ENCODE data around the gene RPL28. TPM values are rescaled to one million over a fixed set of nuclear protein-coding genes. Genes with fewer than 3 reads are reported as not detected.

Gene RPL28
- total RNA-seq, 2 experiments from 2014 or later: 3,995 to 4,178 TPM

DNA sequence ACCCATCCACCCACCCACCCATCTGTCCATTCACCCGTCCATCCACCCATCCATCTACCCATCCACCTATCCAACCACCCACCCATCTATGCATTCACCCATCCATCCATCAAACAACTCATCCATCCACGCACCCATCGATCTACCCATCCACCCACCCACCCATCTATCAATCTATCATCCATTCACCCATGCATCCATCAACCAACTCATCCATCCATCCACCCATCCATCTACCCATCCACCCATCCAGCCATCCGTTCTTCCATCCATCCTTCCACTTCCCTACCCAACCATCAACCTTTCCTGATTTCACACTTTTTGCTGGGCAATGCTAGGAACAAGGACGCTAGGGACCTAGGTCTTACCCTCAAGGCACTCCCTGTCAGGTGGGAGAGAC, 3.7 kb upstream of the RPL28 start:
- Mint-ChIP-seq H3K27ac (peak overlapping the region; percentile 75), H3K27me3 (no peaks in the 10 kb centered on the region), H3K9me3 (no peaks in the 10 kb centered on the region), H3K36me3 (ENCODE audit: low read depth) (peaks cover 19% of the 10 kb centered on the region), H3K4me3 (peak overlapping the region; percentile 77), H3K4me1 (ENCODE audit: low read depth) (peaks cover 45% of the 10 kb centered on the region)
- TF ChIP-seq, protein P1, sequence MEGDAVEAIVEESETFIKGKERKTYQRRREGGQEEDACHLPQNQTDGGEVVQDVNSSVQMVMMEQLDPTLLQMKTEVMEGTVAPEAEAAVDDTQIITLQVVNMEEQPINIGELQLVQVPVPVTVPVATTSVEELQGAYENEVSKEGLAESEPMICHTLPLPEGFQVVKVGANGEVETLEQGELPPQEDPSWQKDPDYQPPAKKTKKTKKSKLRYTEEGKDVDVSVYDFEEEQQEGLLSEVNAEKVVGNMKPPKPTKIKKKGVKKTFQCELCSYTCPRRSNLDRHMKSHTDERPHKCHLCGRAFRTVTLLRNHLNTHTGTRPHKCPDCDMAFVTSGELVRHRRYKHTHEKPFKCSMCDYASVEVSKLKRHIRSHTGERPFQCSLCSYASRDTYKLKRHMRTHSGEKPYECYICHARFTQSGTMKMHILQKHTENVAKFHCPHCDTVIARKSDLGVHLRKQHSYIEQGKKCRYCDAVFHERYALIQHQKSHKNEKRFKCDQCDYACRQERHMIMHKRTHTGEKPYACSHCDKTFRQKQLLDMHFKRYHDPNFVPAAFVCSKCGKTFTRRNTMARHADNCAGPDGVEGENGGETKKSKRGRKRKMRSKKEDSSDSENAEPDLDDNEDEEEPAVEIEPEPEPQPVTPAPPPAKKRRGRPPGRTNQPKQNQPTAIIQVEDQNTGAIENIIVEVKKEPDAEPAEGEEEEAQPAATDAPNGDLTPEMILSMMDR (IDR thresholded peaks at IDR 0.05): no peak
- Histone ChIP-seq H3K4me1 (ENCODE audit: insufficient read depth, low read length) (peaks cover 36% of the 10 kb centered on the region), H3K9me3 (ENCODE audit: control insufficient read depth in 1 of 2, insufficient read depth in 1 of 2, low read length in 2 of 2) (no peaks in the 10 kb centered on the region), H3K27ac (ENCODE audit: low read depth in 1 of 2, low read length in 2 of 2) (no peak overlapping the region), H3K36me3 (ENCODE audit: insufficient read depth, low read length) (peaks cover 4% of the 10 kb centered on the region), H3K4me3 (ENCODE audit: low read length) (no peak overlapping the region), H3K27me3 (ENCODE audit: control insufficient read depth in 1 of 2, insufficient read depth in 2 of 2, low read length in 2 of 2) (no peaks in the 10 kb centered on the region)
- ATAC-seq (ENCODE audit: poor library complexity) (no peak), DNase-seq (no peak)
- intact Hi-C loops (cut with DNase I, micrococcal nuclease): loop anchor here in 1 of 2 experiments (2.0 kb wide), 1 partner anchor 79 kb away; no protein-coding TSS in a partner anchor
- ChIA-PET CTCF (interaction anchor here (0.8 kb wide), 1 partner anchor 122 kb away, joined by 3 read pairs; no protein-coding TSS in a partner anchor), POLR2A (interaction anchor here (3.4 kb wide), 1 partner anchor 43 kb away, joined by 29 read pairs; the partner anchor contains the start of gene KMT5C)

DNA sequence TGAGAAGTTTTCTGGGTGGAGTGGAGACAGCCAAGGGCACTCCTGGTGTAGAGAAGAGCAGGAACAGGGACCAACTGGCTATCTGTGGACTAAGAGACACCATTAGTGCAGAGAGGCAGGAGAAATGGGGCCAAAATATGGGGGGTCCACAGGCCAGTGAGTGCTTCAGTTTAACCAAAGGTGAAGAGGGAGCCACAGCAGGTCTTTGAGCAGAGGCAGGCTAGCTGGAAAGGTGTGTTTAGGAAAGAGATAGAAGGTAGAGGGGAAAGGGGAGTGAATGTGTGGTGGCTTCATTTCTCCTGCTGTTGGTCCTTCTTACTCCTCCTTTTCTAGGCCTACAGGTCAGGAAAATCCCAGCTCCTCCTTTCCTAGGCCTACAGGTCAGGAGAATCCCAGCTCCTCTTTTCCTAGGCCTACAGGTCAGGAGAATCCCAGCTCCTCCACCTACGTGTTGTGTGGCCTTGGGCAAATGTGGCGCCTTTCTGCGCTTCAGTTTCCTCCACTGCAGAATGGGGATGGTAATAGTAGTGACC, 3.1 kb upstream of the RPL28 start:
- Mint-ChIP-seq H3K9me3 (no peaks in the 10 kb centered on the region), H3K36me3 (ENCODE audit: low read depth) (peaks cover 24% of the 10 kb centered on the region), H3K27ac (peak overlapping the region; percentile 75), H3K27me3 (no peaks in the 10 kb centered on the region), H3K4me1 (ENCODE audit: low read depth) (peaks cover 51% of the 10 kb centered on the region), H3K4me3 (peak overlapping the region; percentile 87)
- no peaks in the 10 kb centered on the region for H3K27me3 ChIP-seq (ENCODE audit: control insufficient read depth in 1 of 2, insufficient read depth in 2 of 2, low read length in 2 of 2)
- DNase-seq: no peak
- peaks cover 41% of the 10 kb centered on the region for H3K4me1 ChIP-seq (ENCODE audit: insufficient read depth, low read length)
- ChIA-PET CTCF (interaction anchor here (0.8 to 2.7 kb wide), 3 partner anchors 81 to 222 kb away, joined by 3 to 31 read pairs (median 4); no protein-coding TSS in a partner anchor), POLR2A (interaction anchor here (0.6 to 5.4 kb wide), 9 partner anchors 9 to 248 kb away, joined by 3 to 45 read pairs (median 3); partner anchors contain the start of genes KMT5C, PPP6R1, UBE2S and ZNF628)
- TF ChIP-seq, protein P1 (IDR thresholded peaks at IDR 0.05): no peak
- no peak overlapping the region for H3K4me3 ChIP-seq (ENCODE audit: low read length)
- H3K9me3 ChIP-seq (ENCODE audit: control insufficient read depth in 1 of 2, insufficient read depth in 1 of 2, low read length in 2 of 2): no peaks in the 10 kb centered on the region
- intact Hi-C loops (cut with DNase I, micrococcal nuclease): loop anchor here in 1 of 2 experiments (1.0 to 2.0 kb wide), 2 partner anchors 80 to 241 kb away; no protein-coding TSS in a partner anchor
- no peak for ATAC-seq (ENCODE audit: poor library complexity)
- H3K36me3 ChIP-seq (ENCODE audit: insufficient read depth, low read length): peaks cover 9% of the 10 kb centered on the region
- H3K27ac ChIP-seq (ENCODE audit: low read depth in 1 of 2, low read length in 2 of 2): no peak overlapping the region

DNA sequence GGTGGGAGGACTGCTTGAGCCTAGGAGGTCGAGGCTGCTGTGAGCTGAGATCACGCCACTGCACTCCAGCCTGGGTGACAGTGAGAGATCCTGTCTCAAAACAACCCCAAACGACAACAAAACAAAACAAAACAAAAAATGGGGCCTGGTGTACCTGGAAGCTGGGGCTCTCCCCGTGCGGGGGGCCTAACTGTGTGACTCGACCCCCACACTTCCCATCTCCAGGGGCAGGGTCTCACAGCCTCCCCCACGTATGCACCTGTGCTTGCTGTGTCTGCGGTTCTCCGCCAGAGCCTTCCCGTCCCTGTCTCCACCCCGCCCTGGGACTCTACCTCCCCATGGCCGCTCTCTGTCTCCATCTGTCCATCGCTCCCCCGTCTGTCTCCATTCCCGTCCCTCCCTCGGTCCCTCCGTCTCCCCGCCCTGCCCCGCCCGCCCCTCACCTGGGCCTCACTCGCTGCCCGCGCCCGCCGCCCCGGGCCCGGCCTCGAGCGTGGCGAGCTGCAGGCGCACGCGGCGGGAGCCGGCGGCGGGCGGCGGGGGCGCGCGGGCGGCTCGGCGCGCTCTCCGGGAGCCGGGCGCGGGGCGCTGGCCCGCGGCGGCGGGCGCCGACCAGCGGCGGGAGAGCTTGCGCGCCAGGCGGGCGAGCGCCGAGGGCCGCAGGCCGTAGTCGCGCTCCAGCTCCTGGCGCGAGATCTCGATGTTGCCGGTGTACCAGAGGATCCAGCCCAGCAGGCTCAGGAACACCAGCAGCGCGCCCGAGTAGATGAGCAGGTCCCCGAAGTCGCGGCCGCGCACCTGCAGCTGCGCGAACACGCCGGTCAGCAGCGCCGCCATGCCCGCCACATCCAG, 2.2 kb upstream of the RPL28 start:
- Mint-ChIP-seq H3K4me3 (peak overlapping the region; percentile 87), H3K27me3 (no peaks in the 10 kb centered on the region), H3K36me3 (ENCODE audit: low read depth) (peaks cover 34% of the 10 kb centered on the region), H3K9me3 (no peaks in the 10 kb centered on the region), H3K27ac (peak overlapping the region; percentile 75), H3K4me1 (ENCODE audit: low read depth) (peaks cover 60% of the 10 kb centered on the region)
- DNase-seq (peak in 13 of 14 experiments; percentile 15 to 79 (median 43)), ATAC-seq (ENCODE audit: poor library complexity) (no peak)
- POLR2A ChIA-PET: interaction anchor here (0.6 to 5.4 kb wide), 18 partner anchors 8 to 271 kb away, joined by 3 to 45 read pairs (median 4); partner anchors contain the start of genes HSPBP1, KMT5C, PPP6R1 and SYT5
- TF ChIP-seq, protein P1 (IDR thresholded peaks at IDR 0.05): no peak
- Histone ChIP-seq H3K27ac (ENCODE audit: low read depth in 1 of 2, low read length in 2 of 2) (no peak overlapping the region), H3K4me1 (ENCODE audit: insufficient read depth, low read length) (peaks cover 51% of the 10 kb centered on the region), H3K27me3 (ENCODE audit: control insufficient read depth in 1 of 2, insufficient read depth in 2 of 2, low read length in 2 of 2) (no peaks in the 10 kb centered on the region), H3K9me3 (ENCODE audit: control insufficient read depth in 1 of 2, insufficient read depth in 1 of 2, low read length in 2 of 2) (no peaks in the 10 kb centered on the region), H3K4me3 (ENCODE audit: low read length) (peak overlapping the region; percentile 49), H3K36me3 (ENCODE audit: insufficient read depth, low read length) (peaks cover 18% of the 10 kb centered on the region)
- CTCF ChIA-PET: interaction anchor here (0.9 to 2.7 kb wide), 11 partner anchors 34 to 298 kb away, joined by 3 to 31 read pairs (median 4); partner anchors contain the start of genes HSPBP1 and KMT5C
- intact Hi-C loops (cut with DNase I, micrococcal nuclease): loop anchor here (1.0 to 2.0 kb wide), 4 partner anchors 25 to 242 kb away; no protein-coding TSS in a partner anchor
